OCI-LY3 (cell line): Measurements from ENCODE around the gene HSPA12A.

Experiments
- EZH2phosphoT487 ChIP-seq: fragments of 200-600 bp; shearing (Covaris generic); IDR thresholded peaks from 2 replicates; pipeline ENCODE4 v1.6.1; 2018; ENCODE audit warnings: antibody characterized with exemption, mixed run types, low read depth
- TF ChIP-seq, protein P1 (sequence below): fragments of 200-600, 300-600 bp; sonication (generic); IDR thresholded peaks from 2 replicates; pipeline ENCODE4 v1.5.1; 2014; ENCODE audit warnings: antibody characterized with exemption, low read length, low read depth

DNA sequence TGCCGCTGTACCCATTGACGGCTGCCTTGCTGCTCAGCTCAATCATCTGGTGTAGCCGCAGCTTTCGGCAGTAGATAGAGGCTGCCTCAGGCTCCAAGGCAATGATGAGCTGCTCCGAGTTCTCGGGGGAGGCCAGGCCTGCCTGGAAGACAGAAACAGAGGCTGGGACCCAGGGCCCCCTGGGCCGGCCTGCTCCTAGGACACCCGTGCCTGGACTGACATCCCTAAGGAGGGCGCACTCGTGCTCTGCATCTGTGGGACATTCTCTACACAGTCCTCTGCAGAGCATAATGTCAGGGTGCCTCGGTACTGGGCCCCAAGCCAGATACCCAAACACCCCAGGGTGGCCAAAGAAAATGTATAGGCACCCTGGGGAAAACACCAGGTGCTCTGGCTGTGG, 58.5 kb downstream of the HSPA12A start:
- TF ChIP-seq, protein P1, sequence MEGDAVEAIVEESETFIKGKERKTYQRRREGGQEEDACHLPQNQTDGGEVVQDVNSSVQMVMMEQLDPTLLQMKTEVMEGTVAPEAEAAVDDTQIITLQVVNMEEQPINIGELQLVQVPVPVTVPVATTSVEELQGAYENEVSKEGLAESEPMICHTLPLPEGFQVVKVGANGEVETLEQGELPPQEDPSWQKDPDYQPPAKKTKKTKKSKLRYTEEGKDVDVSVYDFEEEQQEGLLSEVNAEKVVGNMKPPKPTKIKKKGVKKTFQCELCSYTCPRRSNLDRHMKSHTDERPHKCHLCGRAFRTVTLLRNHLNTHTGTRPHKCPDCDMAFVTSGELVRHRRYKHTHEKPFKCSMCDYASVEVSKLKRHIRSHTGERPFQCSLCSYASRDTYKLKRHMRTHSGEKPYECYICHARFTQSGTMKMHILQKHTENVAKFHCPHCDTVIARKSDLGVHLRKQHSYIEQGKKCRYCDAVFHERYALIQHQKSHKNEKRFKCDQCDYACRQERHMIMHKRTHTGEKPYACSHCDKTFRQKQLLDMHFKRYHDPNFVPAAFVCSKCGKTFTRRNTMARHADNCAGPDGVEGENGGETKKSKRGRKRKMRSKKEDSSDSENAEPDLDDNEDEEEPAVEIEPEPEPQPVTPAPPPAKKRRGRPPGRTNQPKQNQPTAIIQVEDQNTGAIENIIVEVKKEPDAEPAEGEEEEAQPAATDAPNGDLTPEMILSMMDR, result no peak
- TF ChIP-seq EZH2phosphoT487, result no peak
